ENCODE results near the gene SLC12A7.

GRCh38 chr5:1085391-1085790 is 26.5 kb downstream of the SLC12A7 start:
- TF ChIP-seq POLR2A (IDR thresholded peaks at IDR 0.05) (no peak), CTCF (IDR thresholded peaks at IDR 0.05 in 8 of 11, conservative IDR thresholded peaks at IDR 0.05 in 3 of 11) (no peak)

All from spleen (tissue), 7 donors.